Activated naive CD4-positive, alpha-beta T cell treated with anti-CD3 and anti-CD28 coated beads for 36 hours (primary cell): ENCODE data around the gene FLT3LG. TPM values are rescaled to one million over a fixed set of nuclear protein-coding genes. Genes with fewer than 3 reads are reported as not detected.
"Not testable (repeated sequence)": the region's sequence is repeated elsewhere in the genome, so short reads cannot be mapped to it uniquely, and the experiment has no call there.

ENCODE experiments used
- CTCF ChIA-PET: fragments of 350-600 bp; sonication (Branson Sonifier 250); formaldehyde crosslinking; loops from one replicate; lab custom pipeline; 2021; ENCODE audit warnings: antibody characterized with exemption; lab: Charles Lee
- DNase-seq: peaks from one replicate; pipeline ENCODE4 v3.0.0-alpha.2; 2020
- H3K27ac Mint-ChIP-seq: one replicate; pipeline ENCODE4 v1.8.0; 2021; ENCODE audit warnings: mild to moderate bottlenecking, mixed read lengths
- H3K27me3 Mint-ChIP-seq: one replicate; pipeline ENCODE4 v1.8.0; 2021; ENCODE audit warnings: low read depth, mixed read lengths
- H3K36me3 Mint-ChIP-seq: one replicate; pipeline ENCODE4 v1.8.0; 2021; ENCODE audit warnings: low read depth, mixed read lengths
- H3K4me1 Mint-ChIP-seq: one replicate; pipeline ENCODE4 v1.8.0; 2021; ENCODE audit warnings: low read depth, mixed read lengths
- H3K4me3 Mint-ChIP-seq: one replicate; pipeline ENCODE4 v1.8.0; 2021; ENCODE audit warnings: mild to moderate bottlenecking, moderate library complexity, mixed read lengths
- H3K9me3 Mint-ChIP-seq: one replicate; pipeline ENCODE4 v1.8.0; 2021; ENCODE audit warnings: mixed read lengths
- intact Hi-C: fragments of 100-400 bp; cut with micrococcal nuclease; formaldehyde crosslinking; loops from one replicate; pipeline ENCODE4 v1.15.1; 2023
- total RNA-seq, 2 experiments: library from RNA; stranded (reverse); gene quantifications; one replicate each; pipeline ENCODE4 v1.2.3, GENCODE V29; 2021

The FLT3LG gene
- total RNA-seq, 2 experiments from 2014 or later, result 23.9 to 28.4 TPM

GRCh38 chr19:49453013-49453756, 20.8 kb upstream of the FLT3LG start, which contains the start of gene ALDH16A1:
Gene ALDH16A1, plus strand, starts transcription at chr19:49453225. Its CDS starts 107 bp downstream, at chr19:49453332.
- Mint-ChIP-seq H3K36me3 (peaks cover 23% of the 10 kb centered on the region), H3K4me3 (peak within 1 kb of the TSS; percentile 100), H3K27me3 (no peaks in the 10 kb centered on the region), H3K9me3 (no peaks in the 10 kb centered on the region), H3K27ac (peak within 1 kb of the TSS; percentile 100), H3K4me1 (peaks cover 42% of the 10 kb centered on the region)
- intact Hi-C loops, result loop anchor here (1.0 to 10.0 kb wide), 10 partner anchors 17 to 1091 kb away; partner anchors contain the start of genes AP2A1, C19orf73, CD37 and LIN7B
- CTCF ChIA-PET, result interaction anchor here (0.6 to 2.1 kb wide), 3 partner anchors 17 to 106 kb away, joined by 3 to 10 read pairs (median 9); partner anchors contain the start of gene FLT3LG
- DNase-seq, result peak; percentile 99

DNA sequence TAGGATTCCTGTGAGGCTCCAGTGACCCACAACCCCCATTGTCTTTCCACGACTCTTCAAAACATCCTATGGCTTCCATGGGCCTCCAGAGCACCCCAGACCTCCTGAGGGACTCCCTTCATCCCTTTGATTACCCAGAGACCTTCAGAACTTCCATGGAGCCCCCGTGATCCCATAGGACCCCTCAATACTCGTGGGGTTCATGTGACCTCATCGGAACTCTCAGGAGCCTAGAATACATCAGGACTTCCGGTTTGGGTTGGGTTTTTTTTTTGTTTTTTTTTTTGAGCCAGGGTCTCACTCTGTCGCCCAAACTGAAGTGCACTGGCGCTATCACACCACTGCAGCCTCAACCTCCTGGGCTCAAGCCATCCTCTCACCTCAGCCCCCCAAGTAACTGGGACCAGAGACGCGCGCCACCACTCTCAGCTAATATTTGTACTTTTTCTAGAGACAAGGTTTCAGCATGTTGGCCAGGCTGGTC, 20.2 kb upstream of the FLT3LG start:
- H3K9me3 Mint-ChIP-seq, result no peaks in the 10 kb centered on the region
- peaks cover 39% of the 10 kb centered on the region for H3K4me1 Mint-ChIP-seq
- intact Hi-C loops, result loop anchor here (1.0 to 10.0 kb wide), 10 partner anchors 17 to 1091 kb away; partner anchors contain the start of genes AP2A1, C19orf73, CD37 and LIN7B
- DNase-seq, result no peak
- H3K27ac Mint-ChIP-seq, result peak overlapping the region; percentile 100
- peaks cover 18% of the 10 kb centered on the region for H3K36me3 Mint-ChIP-seq
- H3K4me3 Mint-ChIP-seq, result peak overlapping the region; percentile 100
- CTCF ChIA-PET, result interaction anchor here (1.3 to 2.1 kb wide), 3 partner anchors 17 to 22 kb away, joined by 3 to 10 read pairs (median 9); partner anchors contain the start of gene FLT3LG
- H3K27me3 Mint-ChIP-seq, result no peaks in the 10 kb centered on the region

DNA sequence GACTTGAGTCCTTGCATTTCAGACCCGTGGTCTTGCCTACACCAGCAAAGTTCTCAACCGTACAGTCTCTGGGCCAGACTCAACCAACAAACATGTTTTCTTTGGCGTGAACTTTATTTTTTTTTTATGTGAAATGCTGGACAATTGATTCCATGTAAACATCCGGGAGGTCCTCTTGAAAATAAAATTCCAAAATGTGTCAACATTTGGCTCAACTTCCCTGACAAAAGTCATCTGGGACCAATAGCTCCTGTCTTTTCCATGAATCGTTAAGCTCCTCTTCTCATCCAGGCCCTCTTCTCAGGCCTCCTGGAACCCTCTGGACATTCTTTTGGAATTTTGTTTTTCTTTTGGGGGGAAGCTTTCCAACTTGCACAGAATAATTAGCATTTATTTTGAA, 18.2 kb upstream of the FLT3LG start:
- Mint-ChIP-seq H3K36me3 (peaks cover 12% of the 10 kb centered on the region), H3K4me3 (no peak overlapping the region), H3K27ac (peak overlapping the region; percentile 0), H3K9me3 (no peaks in the 10 kb centered on the region), H3K27me3 (no peaks in the 10 kb centered on the region), H3K4me1 (peaks cover 23% of the 10 kb centered on the region)
- no peak for DNase-seq
- CTCF ChIA-PET, result interaction anchor here (0.6 to 3.4 kb wide), 3 partner anchors 17 to 23 kb away, joined by 3 to 9 read pairs (median 4); no protein-coding TSS in a partner anchor
- intact Hi-C loops, result loop anchor here (10.0 kb wide), 1 partner anchor 341 kb away; the partner anchor contains the start of genes C19orf73, LIN7B and PPFIA3

- no peak for DNase-seq
- peak overlapping the region; percentile 0 for H3K27ac Mint-ChIP-seq
- H3K27me3 Mint-ChIP-seq, result no peaks in the 10 kb centered on the region
- CTCF ChIA-PET, result interaction anchor here (0.6 to 3.4 kb wide), 3 partner anchors 15 to 23 kb away, joined by 3 to 9 read pairs (median 4); no protein-coding TSS in a partner anchor
- H3K4me1 Mint-ChIP-seq, result peaks cover 20% of the 10 kb centered on the region
- intact Hi-C loops, result loop anchor here (10.0 kb wide), 1 partner anchor 342 kb away; the partner anchor contains the start of genes C19orf73, LIN7B and PPFIA3
- no peak overlapping the region for H3K4me3 Mint-ChIP-seq
- H3K9me3 Mint-ChIP-seq, result no peaks in the 10 kb centered on the region
- peaks cover 12% of the 10 kb centered on the region for H3K36me3 Mint-ChIP-seq
These were observed 17.7 kb upstream of the FLT3LG start for GRCh38 chr19:49456326-49456725.

DNA sequence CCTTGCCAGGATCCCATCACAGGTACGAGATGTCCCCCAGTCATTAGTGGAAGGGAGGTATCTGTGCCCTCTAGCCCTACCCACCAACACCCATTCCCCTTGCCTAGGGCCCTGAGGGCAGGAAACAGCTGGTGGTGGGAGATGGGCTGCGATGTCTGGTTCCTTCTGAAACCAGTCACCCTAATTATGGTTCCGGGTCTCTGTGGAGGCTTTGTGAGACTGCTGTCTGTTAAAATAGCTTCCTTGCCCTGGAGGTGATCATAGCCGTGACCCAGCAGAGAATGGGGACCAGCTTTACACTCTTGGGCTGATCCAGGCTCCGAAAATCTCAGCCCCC, 15.5 kb upstream of the FLT3LG start:
- no peak for DNase-seq
- peaks cover 7% of the 10 kb centered on the region for H3K36me3 Mint-ChIP-seq
- H3K9me3 Mint-ChIP-seq, result no peaks in the 10 kb centered on the region
- no peaks in the 10 kb centered on the region for H3K27me3 Mint-ChIP-seq
- H3K4me3 Mint-ChIP-seq, result no peak overlapping the region
- H3K27ac Mint-ChIP-seq, result no peak overlapping the region
- CTCF ChIA-PET, result interaction anchor here (0.6 kb wide), 1 partner anchor 12 kb away, joined by 3 read pairs; no protein-coding TSS in a partner anchor
- H3K4me1 Mint-ChIP-seq, result peaks cover 12% of the 10 kb centered on the region
- intact Hi-C loops, result loop anchor here (10.0 kb wide), 1 partner anchor 344 kb away; the partner anchor contains the start of genes C19orf73, LIN7B and PPFIA3

GRCh38 chr19:49459388-49459787, 14.6 kb upstream of the FLT3LG start:
- no peak overlapping the region for H3K27ac Mint-ChIP-seq
- intact Hi-C loops, result loop anchor here (10.0 kb wide), 1 partner anchor 345 kb away; the partner anchor contains the start of genes C19orf73, LIN7B and PPFIA3
- H3K9me3 Mint-ChIP-seq, result no peaks in the 10 kb centered on the region
- no peak overlapping the region for H3K4me3 Mint-ChIP-seq
- no peak for DNase-seq
- no peaks in the 10 kb centered on the region for H3K27me3 Mint-ChIP-seq
- H3K4me1 Mint-ChIP-seq, result peaks cover 12% of the 10 kb centered on the region
- H3K36me3 Mint-ChIP-seq, result peaks cover 7% of the 10 kb centered on the region
- CTCF ChIA-PET, result interaction anchor here (0.7 to 1.0 kb wide), 2 partner anchors 14 to 79 kb away, joined by 3 to 4 read pairs; partner anchors contain the start of gene FLT3LG

- H3K4me3 Mint-ChIP-seq, DNase-seq, intact Hi-C loops, CTCF ChIA-PET, H3K27me3 Mint-ChIP-seq, H3K27ac Mint-ChIP-seq, H3K4me1 Mint-ChIP-seq, H3K9me3 Mint-ChIP-seq, H3K36me3 Mint-ChIP-seq: not testable (repeated sequence)
These were observed 12.9 kb upstream of the FLT3LG start for GRCh38 chr19:49461130-49461529.

- CTCF ChIA-PET, result no interaction called here
- no peak overlapping the region for H3K27ac Mint-ChIP-seq
- H3K4me3 Mint-ChIP-seq, result no peak overlapping the region
- DNase-seq, result no peak
- intact Hi-C loops, result no loop called here
- peaks cover 2% of the 10 kb centered on the region for H3K4me1 Mint-ChIP-seq
- H3K9me3 Mint-ChIP-seq, result no peaks in the 10 kb centered on the region
- H3K27me3 Mint-ChIP-seq, result no peaks in the 10 kb centered on the region
- peaks cover 8% of the 10 kb centered on the region for H3K36me3 Mint-ChIP-seq
These were observed 12.4 kb upstream of the FLT3LG start for GRCh38 chr19:49461656-49462055.

GRCh38 chr19:49462492-49462891, 11.5 kb upstream of the FLT3LG start:
- intact Hi-C loops, result no loop called here
- CTCF ChIA-PET, result no interaction called here
- Mint-ChIP-seq H3K36me3 (peaks cover 6% of the 10 kb centered on the region), H3K4me1 (no peaks in the 10 kb centered on the region), H3K4me3 (no peak overlapping the region), H3K9me3 (no peaks in the 10 kb centered on the region), H3K27me3 (no peaks in the 10 kb centered on the region), H3K27ac (no peak overlapping the region)
- DNase-seq, result no peak

GRCh38 chr19:49463960-49464740, 9.9 kb upstream of the FLT3LG start:
- H3K4me1 Mint-ChIP-seq, result peaks cover 8% of the 10 kb centered on the region
- H3K27me3 Mint-ChIP-seq, result no peaks in the 10 kb centered on the region
- intact Hi-C loops, result no loop called here
- no peaks in the 10 kb centered on the region for H3K9me3 Mint-ChIP-seq
- CTCF ChIA-PET, result interaction anchor here (1.2 kb wide), 1 partner anchor 12 kb away, joined by 3 read pairs; no protein-coding TSS in a partner anchor
- H3K4me3 Mint-ChIP-seq, result no peak overlapping the region
- no peak overlapping the region for H3K27ac Mint-ChIP-seq
- peaks cover 11% of the 10 kb centered on the region for H3K36me3 Mint-ChIP-seq
- no peak for DNase-seq

GRCh38 chr19:49465371-49465770, 8.6 kb upstream of the FLT3LG start:
- H3K4me3 Mint-ChIP-seq, result no peak overlapping the region
- no peak for DNase-seq
- no peak overlapping the region for H3K27ac Mint-ChIP-seq
- CTCF ChIA-PET, result interaction anchor here (1.2 kb wide), 1 partner anchor 10 kb away, joined by 3 read pairs; no protein-coding TSS in a partner anchor
- no peaks in the 10 kb centered on the region for H3K9me3 Mint-ChIP-seq
- H3K36me3 Mint-ChIP-seq, result peaks cover 8% of the 10 kb centered on the region
- no peaks in the 10 kb centered on the region for H3K27me3 Mint-ChIP-seq
- peaks cover 19% of the 10 kb centered on the region for H3K4me1 Mint-ChIP-seq
- intact Hi-C loops, result no loop called here
